ENCODE results near the gene HOPX.

DNA sequence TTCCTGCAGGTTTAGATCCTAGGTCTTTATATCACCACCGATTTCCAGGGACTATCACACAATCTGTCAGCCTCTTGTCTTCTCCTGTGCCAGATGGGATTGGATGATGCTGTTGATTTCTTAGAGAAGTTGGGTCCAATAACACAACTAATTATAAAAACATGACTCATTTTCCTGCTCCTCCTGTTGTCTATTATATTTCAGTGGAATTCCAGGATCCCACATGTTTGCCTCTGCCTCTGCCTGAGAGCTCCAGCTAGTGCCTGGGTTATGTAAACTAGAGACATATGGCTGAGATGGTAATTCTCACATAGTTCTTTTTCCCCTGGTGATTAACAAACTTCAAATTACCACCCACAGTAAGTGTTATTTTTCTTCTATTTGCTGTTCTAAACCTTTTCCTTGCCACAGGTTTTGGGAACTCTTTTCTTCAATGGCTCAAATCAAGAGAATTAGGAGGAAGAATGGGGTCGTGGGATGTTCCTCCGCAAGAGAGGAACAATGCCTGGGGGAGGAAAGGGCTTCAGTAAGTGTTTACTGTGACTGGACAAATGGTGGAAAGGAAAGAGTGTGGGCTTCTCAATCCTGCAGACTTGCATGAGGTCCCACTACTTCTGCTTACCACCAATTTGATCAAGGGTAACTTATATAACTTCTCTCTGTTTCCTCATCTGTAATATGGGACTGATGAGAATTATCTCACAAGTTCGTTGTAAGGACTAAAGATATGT is 3.4 kb upstream of the HOPX start:
- TF ChIP-seq, protein P1, sequence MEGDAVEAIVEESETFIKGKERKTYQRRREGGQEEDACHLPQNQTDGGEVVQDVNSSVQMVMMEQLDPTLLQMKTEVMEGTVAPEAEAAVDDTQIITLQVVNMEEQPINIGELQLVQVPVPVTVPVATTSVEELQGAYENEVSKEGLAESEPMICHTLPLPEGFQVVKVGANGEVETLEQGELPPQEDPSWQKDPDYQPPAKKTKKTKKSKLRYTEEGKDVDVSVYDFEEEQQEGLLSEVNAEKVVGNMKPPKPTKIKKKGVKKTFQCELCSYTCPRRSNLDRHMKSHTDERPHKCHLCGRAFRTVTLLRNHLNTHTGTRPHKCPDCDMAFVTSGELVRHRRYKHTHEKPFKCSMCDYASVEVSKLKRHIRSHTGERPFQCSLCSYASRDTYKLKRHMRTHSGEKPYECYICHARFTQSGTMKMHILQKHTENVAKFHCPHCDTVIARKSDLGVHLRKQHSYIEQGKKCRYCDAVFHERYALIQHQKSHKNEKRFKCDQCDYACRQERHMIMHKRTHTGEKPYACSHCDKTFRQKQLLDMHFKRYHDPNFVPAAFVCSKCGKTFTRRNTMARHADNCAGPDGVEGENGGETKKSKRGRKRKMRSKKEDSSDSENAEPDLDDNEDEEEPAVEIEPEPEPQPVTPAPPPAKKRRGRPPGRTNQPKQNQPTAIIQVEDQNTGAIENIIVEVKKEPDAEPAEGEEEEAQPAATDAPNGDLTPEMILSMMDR (conservative IDR thresholded peaks at IDR 0.05; ENCODE audit: low read depth, low read length), result no peak
- TF ChIP-seq EZH2 (IDR thresholded peaks at IDR 0.05; ENCODE audit: borderline replicate concordance, low read depth, low read length, poor library complexity, severe bottlenecking), result no peak
